ENCODE results near the gene TTC7B. TPM values are rescaled to one million over a fixed set of nuclear protein-coding genes. Genes with fewer than 3 reads are reported as not detected.
A peak's percentile ranks its signal among the peaks of the same experiment; 100 is the strongest.

Gene TTC7B
- total and polyA plus RNA-seq, 2 donors (not counting 1 experiment from before 2014, with no cell fraction given), result 18.8 to 37.5 TPM

DNA sequence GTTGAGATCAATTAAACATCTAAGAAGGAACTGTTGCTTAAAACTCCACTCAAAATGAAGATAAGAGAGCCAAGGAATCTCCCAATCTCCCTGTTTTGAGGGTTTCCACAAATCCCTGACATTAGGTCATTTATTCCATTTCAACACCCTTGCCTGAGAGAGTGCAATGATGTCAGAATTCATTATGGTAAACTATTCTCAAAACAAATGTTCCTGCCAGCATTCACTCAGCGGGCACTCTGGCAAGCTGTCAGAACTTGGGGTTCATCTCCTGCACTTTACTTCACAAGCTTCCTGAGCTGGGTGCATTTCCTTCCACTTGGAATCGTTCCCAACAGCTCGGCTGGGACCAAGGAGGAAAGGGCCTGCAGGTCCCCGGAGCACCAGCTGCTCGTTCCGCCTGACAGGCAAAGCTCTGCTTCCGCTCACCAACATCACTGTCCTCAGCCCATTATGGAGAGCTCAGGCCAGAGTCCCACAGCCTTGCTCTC, 117.8 kb downstream of the TTC7B start:
- TF ChIP-seq EZH2 (IDR thresholded peaks at IDR 0.05; ENCODE audit: low read length, missing control alignments), result no peak
- TF ChIP-seq, protein P1, sequence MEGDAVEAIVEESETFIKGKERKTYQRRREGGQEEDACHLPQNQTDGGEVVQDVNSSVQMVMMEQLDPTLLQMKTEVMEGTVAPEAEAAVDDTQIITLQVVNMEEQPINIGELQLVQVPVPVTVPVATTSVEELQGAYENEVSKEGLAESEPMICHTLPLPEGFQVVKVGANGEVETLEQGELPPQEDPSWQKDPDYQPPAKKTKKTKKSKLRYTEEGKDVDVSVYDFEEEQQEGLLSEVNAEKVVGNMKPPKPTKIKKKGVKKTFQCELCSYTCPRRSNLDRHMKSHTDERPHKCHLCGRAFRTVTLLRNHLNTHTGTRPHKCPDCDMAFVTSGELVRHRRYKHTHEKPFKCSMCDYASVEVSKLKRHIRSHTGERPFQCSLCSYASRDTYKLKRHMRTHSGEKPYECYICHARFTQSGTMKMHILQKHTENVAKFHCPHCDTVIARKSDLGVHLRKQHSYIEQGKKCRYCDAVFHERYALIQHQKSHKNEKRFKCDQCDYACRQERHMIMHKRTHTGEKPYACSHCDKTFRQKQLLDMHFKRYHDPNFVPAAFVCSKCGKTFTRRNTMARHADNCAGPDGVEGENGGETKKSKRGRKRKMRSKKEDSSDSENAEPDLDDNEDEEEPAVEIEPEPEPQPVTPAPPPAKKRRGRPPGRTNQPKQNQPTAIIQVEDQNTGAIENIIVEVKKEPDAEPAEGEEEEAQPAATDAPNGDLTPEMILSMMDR (conservative IDR thresholded peaks at IDR 0.05 in 1 of 2, IDR thresholded peaks at IDR 0.05 in 1 of 2; ENCODE audit: low read depth in 1 of 2, low read length in 2 of 2), result no peak
- DNase-seq (ENCODE audit: low read depth in 2 of 2), result peak; percentile 74 to 79
- H3K4me2 ChIP-seq (ENCODE audit: extremely low read depth, insufficient read depth, low read length), result no peak overlapping the region
- H3K4me3 ChIP-seq (replicated peaks in 1 of 4; ENCODE audit: control extremely low read depth in 1 of 4, insufficient read depth in 1 of 4, low read depth in 3 of 4, low read length in 4 of 4), result no peak overlapping the region
- H3K36me3 ChIP-seq (ENCODE audit: control insufficient read depth, insufficient read depth, low read length), result no peaks in the 10 kb centered on the region
- no peak overlapping the region for H3K27ac ChIP-seq (ENCODE audit: insufficient read depth, low read length)
- no peaks in the 10 kb centered on the region for H3K9me3 ChIP-seq (ENCODE audit: control insufficient read depth, insufficient read depth, low read depth, low read length)
- no peaks in the 10 kb centered on the region for H3K27me3 ChIP-seq (ENCODE audit: control insufficient read depth, insufficient read depth, low read length)
- H3K79me2 ChIP-seq (ENCODE audit: control insufficient read depth, insufficient read depth, low read length), result no peaks in the 10 kb centered on the region
- peaks cover 4% of the 10 kb centered on the region for H3K4me1 ChIP-seq (ENCODE audit: control insufficient read depth, extremely low read depth, insufficient read depth, low read length)
- H2AFZ ChIP-seq (ENCODE audit: low read length), result no peak overlapping the region
- no peaks in the 10 kb centered on the region for H4K20me1 ChIP-seq (ENCODE audit: control insufficient read depth, extremely low read depth, insufficient read depth, low read length)
- no peak overlapping the region for H3K9ac ChIP-seq (ENCODE audit: insufficient read depth, low read length)

DNA sequence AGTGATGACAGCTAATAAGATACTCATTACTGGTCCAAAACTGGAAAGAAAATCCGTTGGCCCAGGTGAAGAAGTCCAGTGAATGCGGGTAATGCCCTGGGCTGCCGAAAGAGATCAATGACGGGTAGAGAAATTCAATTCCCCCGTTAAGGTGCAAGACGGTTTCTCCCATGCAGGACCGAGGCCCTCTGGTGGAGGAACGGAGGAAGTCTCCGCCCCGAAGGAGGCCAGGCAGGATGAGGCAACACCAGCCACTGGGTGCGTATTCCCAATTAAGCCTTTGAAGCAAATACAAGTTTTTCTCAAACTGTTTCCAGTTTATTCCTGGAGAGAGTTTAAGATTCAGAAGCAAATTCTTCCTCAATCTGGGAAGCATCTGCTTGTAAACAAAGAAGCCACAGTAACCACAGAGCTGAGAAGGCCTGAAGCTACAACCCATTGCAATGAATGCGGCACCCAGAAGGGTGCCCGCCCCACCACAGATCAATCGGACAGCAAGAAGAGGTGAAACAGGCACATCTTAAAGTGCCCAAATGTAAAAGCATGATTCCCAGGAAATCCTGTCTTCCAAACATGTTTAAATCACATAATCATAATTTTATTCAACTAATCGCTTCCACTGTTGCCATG, 118.5 kb downstream of the TTC7B start:
- H3K27me3 ChIP-seq (ENCODE audit: control insufficient read depth, insufficient read depth, low read length), result no peaks in the 10 kb centered on the region
- peak; percentile 70 to 86 for DNase-seq (ENCODE audit: low read depth in 2 of 2)
- no peak overlapping the region for H2AFZ ChIP-seq (ENCODE audit: low read length)
- peaks cover 4% of the 10 kb centered on the region for H3K4me1 ChIP-seq (ENCODE audit: control insufficient read depth, extremely low read depth, insufficient read depth, low read length)
- H3K9ac ChIP-seq (ENCODE audit: insufficient read depth, low read length), result no peak overlapping the region
- no peaks in the 10 kb centered on the region for H3K9me3 ChIP-seq (ENCODE audit: control insufficient read depth, insufficient read depth, low read depth, low read length)
- no peak overlapping the region for H3K4me2 ChIP-seq (ENCODE audit: extremely low read depth, insufficient read depth, low read length)
- no peak overlapping the region for H3K4me3 ChIP-seq (replicated peaks in 1 of 4; ENCODE audit: control extremely low read depth in 1 of 4, insufficient read depth in 1 of 4, low read depth in 3 of 4, low read length in 4 of 4)
- TF ChIP-seq, protein P1 (conservative IDR thresholded peaks at IDR 0.05 in 1 of 2, IDR thresholded peaks at IDR 0.05 in 1 of 2; ENCODE audit: low read depth in 1 of 2, low read length in 2 of 2), result peak; percentile 88 to 98
- TF ChIP-seq EZH2 (IDR thresholded peaks at IDR 0.05; ENCODE audit: low read length, missing control alignments), result no peak
- H3K36me3 ChIP-seq (ENCODE audit: control insufficient read depth, insufficient read depth, low read length), result no peaks in the 10 kb centered on the region
- no peak overlapping the region for H3K27ac ChIP-seq (ENCODE audit: insufficient read depth, low read length)
- H3K79me2 ChIP-seq (ENCODE audit: control insufficient read depth, insufficient read depth, low read length), result no peaks in the 10 kb centered on the region
- no peaks in the 10 kb centered on the region for H4K20me1 ChIP-seq (ENCODE audit: control insufficient read depth, extremely low read depth, insufficient read depth, low read length)

DNA sequence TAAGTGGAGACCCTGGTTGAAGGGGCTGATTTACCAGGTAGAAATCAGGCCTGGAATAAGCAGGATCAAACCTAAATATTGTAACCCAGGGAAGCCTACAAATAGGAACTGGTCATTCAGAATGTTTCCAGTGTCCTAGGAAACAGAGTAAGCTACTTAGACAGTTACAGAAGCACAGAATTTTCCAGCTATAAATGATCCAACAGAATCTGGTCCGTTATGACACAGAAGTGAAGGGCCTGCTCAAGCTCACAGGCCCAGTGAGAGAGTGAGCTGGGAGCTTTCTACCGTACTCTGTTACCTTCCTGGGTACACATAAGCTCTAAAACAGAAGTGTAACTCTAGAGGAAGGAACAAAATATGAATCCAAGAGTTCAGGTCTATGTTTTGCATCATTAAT, 119.1 kb downstream of the TTC7B start:
- Histone ChIP-seq H3K4me3 (replicated peaks in 1 of 4; ENCODE audit: control extremely low read depth in 1 of 4, insufficient read depth in 1 of 4, low read depth in 3 of 4, low read length in 4 of 4) (no peak overlapping the region), H2AFZ (ENCODE audit: low read length) (no peak overlapping the region), H3K36me3 (ENCODE audit: control insufficient read depth, insufficient read depth, low read length) (no peaks in the 10 kb centered on the region), H3K4me1 (ENCODE audit: control insufficient read depth, extremely low read depth, insufficient read depth, low read length) (peaks cover 6% of the 10 kb centered on the region), H3K9ac (ENCODE audit: insufficient read depth, low read length) (no peak overlapping the region), H4K20me1 (ENCODE audit: control insufficient read depth, extremely low read depth, insufficient read depth, low read length) (peaks cover 1% of the 10 kb centered on the region), H3K79me2 (ENCODE audit: control insufficient read depth, insufficient read depth, low read length) (no peaks in the 10 kb centered on the region), H3K27me3 (ENCODE audit: control insufficient read depth, insufficient read depth, low read length) (no peaks in the 10 kb centered on the region), H3K27ac (ENCODE audit: insufficient read depth, low read length) (no peak overlapping the region), H3K4me2 (ENCODE audit: extremely low read depth, insufficient read depth, low read length) (no peak overlapping the region), H3K9me3 (ENCODE audit: control insufficient read depth, insufficient read depth, low read depth, low read length) (no peaks in the 10 kb centered on the region)
- TF ChIP-seq EZH2 (IDR thresholded peaks at IDR 0.05; ENCODE audit: low read length, missing control alignments), result no peak
- TF ChIP-seq, protein P1 (conservative IDR thresholded peaks at IDR 0.05 in 1 of 2, IDR thresholded peaks at IDR 0.05 in 1 of 2; ENCODE audit: low read depth in 1 of 2, low read length in 2 of 2), result no peak
- DNase-seq (ENCODE audit: low read depth in 2 of 2), result no peak

All from fibroblast of lung (primary cell).